22Rv1 (cell line): Measurements from ENCODE around the gene SPOCK1.

Experiments used
- ZFX ChIP-seq: fragments of 450-650 bp; IDR thresholded peaks from 2 replicates; pipeline ENCODE4 v1.6.1; 2017; ENCODE audit warnings: antibody characterized with exemption, borderline replicate concordance
- TF ChIP-seq, protein P1 (sequence below): fragments of 450-650 bp; IDR thresholded peaks from 2 replicates; pipeline ENCODE4 v1.5.1; 2017; ENCODE audit warnings: mild to moderate bottlenecking

DNA sequence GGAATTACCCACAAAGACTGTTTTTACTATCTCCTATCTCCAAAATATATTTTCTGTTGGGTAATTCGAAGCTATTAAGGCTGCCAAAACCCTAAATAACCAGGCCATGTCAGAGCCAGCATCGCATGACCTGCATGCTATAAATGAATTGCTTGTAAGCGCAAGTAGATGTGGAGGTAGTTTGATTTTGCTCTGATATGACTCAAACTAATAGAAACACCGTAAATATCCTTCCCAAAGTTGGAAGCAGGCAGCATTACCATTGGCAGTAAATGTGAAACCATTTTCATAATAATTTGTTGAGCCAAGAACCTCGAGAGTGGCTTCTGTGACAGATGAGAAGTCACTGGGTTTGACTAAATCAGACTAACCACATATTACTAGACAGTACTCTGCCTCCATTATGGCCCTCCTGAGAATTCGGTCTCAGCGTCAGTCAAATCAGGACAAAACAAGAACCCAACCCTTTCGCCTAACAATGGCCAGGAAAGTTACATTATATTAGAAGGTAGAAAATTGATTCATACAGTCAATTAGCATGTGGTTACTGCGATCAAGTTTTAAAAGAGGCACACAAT lies 289.8 kb downstream of the SPOCK1 start:
- TF ChIP-seq, protein P1, sequence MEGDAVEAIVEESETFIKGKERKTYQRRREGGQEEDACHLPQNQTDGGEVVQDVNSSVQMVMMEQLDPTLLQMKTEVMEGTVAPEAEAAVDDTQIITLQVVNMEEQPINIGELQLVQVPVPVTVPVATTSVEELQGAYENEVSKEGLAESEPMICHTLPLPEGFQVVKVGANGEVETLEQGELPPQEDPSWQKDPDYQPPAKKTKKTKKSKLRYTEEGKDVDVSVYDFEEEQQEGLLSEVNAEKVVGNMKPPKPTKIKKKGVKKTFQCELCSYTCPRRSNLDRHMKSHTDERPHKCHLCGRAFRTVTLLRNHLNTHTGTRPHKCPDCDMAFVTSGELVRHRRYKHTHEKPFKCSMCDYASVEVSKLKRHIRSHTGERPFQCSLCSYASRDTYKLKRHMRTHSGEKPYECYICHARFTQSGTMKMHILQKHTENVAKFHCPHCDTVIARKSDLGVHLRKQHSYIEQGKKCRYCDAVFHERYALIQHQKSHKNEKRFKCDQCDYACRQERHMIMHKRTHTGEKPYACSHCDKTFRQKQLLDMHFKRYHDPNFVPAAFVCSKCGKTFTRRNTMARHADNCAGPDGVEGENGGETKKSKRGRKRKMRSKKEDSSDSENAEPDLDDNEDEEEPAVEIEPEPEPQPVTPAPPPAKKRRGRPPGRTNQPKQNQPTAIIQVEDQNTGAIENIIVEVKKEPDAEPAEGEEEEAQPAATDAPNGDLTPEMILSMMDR, result no peak
- no peak for TF ChIP-seq ZFX
